Small intestine (tissue), 7 donors: ENCODE results near the gene CYP46A1. TPM values are rescaled to one million over a fixed set of nuclear protein-coding genes. Genes with fewer than 3 reads are reported as not detected.
"Not testable (repeated sequence)": the region's sequence is repeated elsewhere in the genome, so short reads cannot be mapped to it uniquely, and the experiment has no call there.

Source experiments
- DNase-seq, 2 donors: peaks; one replicate each; pipeline versions ENCODE4 v3.0.0 to v3.0.0-alpha.2; 2013
- FAIRE-seq: peaks from 2 replicates; lab custom pipeline; 2012; peaks lifted over from hg19 to GRCh38; lab: Jason Lieb, UNC
- H3K27ac ChIP-seq, 3 donors: one replicate each; pipeline ENCODE4 v1.5.1; 2013; ENCODE audit warnings: low read length in 2 of 3, mild to moderate bottlenecking in 2 of 3, control low read depth in 1 of 3, inconsistent platforms in 1 of 3, low read depth in 1 of 3, moderate library complexity in 1 of 3
- H3K27me3 ChIP-seq, 3 donors: one replicate each; pipeline ENCODE4 v1.6.1; 2013; ENCODE audit warnings: low read length in 3 of 3, inconsistent platforms in 1 of 3; ENCODE audit not compliant: control insufficient read depth in 3 of 3, insufficient read depth in 3 of 3
- H3K36me3 ChIP-seq, 3 donors: one replicate each; pipeline ENCODE4 v1.6.1; 2013; ENCODE audit warnings: low read length in 3 of 3, inconsistent platforms in 1 of 3, low read depth in 1 of 3, mild to moderate bottlenecking in 1 of 3, moderate library complexity in 1 of 3; ENCODE audit not compliant: control insufficient read depth in 3 of 3, insufficient read depth in 2 of 3
- H3K4me1 ChIP-seq, 3 donors: one replicate each; pipeline ENCODE4 v1.6.1; 2013; ENCODE audit warnings: low read length in 2 of 3, inconsistent platforms in 1 of 3, low read depth in 1 of 3, mild to moderate bottlenecking in 1 of 3, moderate library complexity in 1 of 3; ENCODE audit not compliant: control insufficient read depth in 3 of 3, insufficient read depth in 2 of 3
- H3K4me3 ChIP-seq, 3 donors: one replicate each; pipeline ENCODE4 v1.5.1; 2013; ENCODE audit warnings: low read length in 3 of 3, control low read depth in 1 of 3, inconsistent platforms in 1 of 3, low read depth in 1 of 3, mild to moderate bottlenecking in 1 of 3, moderate library complexity in 1 of 3
- H3K9me3 ChIP-seq, 2 donors: one replicate each; pipeline ENCODE4 v1.6.1; 2013; ENCODE audit warnings: low read depth in 1 of 2, low read length in 1 of 2; ENCODE audit not compliant: control insufficient read depth in 2 of 2, insufficient read depth in 1 of 2
- WGBS, 3 donors: extraction: QIAGEN DNeasy Blood & Tissue Kit; methylation state at CpG; one replicate each; pipeline ENCODE4 v1.1.7; 2013; 5-methylcytosine and 5-hydroxymethylcytosine counted together
- polyA plus RNA-seq, 4 donors: library from polyadenylated mRNA; stranded (reverse) in 3 of 4; unstranded in 1 of 4; fragments of 200-250 nt in 3 of 4; fragments of 120-200 nt in 1 of 4; gene quantifications; one replicate each; pipeline versions ENCODE4 v1.2.1 to v1.2.3, GENCODE V29; 2013
- donor health status: healthy with polysubstance abuse.
- donor health status: control.
- donor health status: control.
- donor health status: Bipolar disorder and iron deficiency.
- donor health status: healthy.

The CYP46A1 gene
- polyA plus RNA-seq, 4 donors: 0.64 to 0.96 TPM; not detected in 2

- H3K4me3 ChIP-seq: no peak overlapping the region
- no peaks in the 10 kb centered on the region for H3K9me3 ChIP-seq
- FAIRE-seq (no peak), DNase-seq (no peak)
- peak overlapping the region in 1 of 3 donors; percentile 59 for H3K27ac ChIP-seq
- no peaks in the 10 kb centered on the region for H3K36me3 ChIP-seq
- 89 to 93% (median 91%) methylated on average over 21 of the region's 21 CpGs for WGBS, 3 donors
- no peaks in the 10 kb centered on the region for H3K27me3 ChIP-seq
- peaks cover 0 to 31% (median 3%) of the 10 kb centered on the region in 3 donors for H3K4me1 ChIP-seq
These were observed 72.7 kb downstream of the CYP46A1 start for GRCh38 chr14:99756796-99757195.

GRCh38 chr14:99757331-99758070 lies 73.4 kb downstream of the CYP46A1 start:
- 66 to 76% (median 69%) methylated on average over 12 of the region's 12 CpGs for WGBS, 3 donors
- Histone ChIP-seq H3K27me3 (no peaks in the 10 kb centered on the region), H3K4me3 (no peak overlapping the region), H3K9me3 (no peaks in the 10 kb centered on the region), H3K36me3 (no peaks in the 10 kb centered on the region), H3K27ac (peak overlapping the region in 1 of 3 donors; percentile 46), H3K4me1 (peaks cover 0 to 29% (median 2%) of the 10 kb centered on the region in 3 donors)
- no peak for DNase-seq
- no peak for FAIRE-seq

GRCh38 chr14:99758121-99758821 lies 74.2 kb downstream of the CYP46A1 start:
- FAIRE-seq (no peak), DNase-seq (no peak)
- H3K36me3 ChIP-seq: no peaks in the 10 kb centered on the region
- WGBS, 3 donors: 58 to 64% (median 64%) methylated on average over 11 of the region's 11 CpGs
- H3K27me3 ChIP-seq: no peaks in the 10 kb centered on the region
- peak overlapping the region in 1 of 3 donors; percentile 46 for H3K27ac ChIP-seq
- no peak overlapping the region for H3K4me3 ChIP-seq
- H3K4me1 ChIP-seq: peaks cover 0 to 23% (median 0%) of the 10 kb centered on the region in 3 donors
- no peaks in the 10 kb centered on the region for H3K9me3 ChIP-seq

- Histone ChIP-seq H3K27me3 (no peaks in the 10 kb centered on the region), H3K9me3 (no peaks in the 10 kb centered on the region), H3K4me1 (peaks cover 0 to 20% (median 0%) of the 10 kb centered on the region in 3 donors), H3K27ac (no peak overlapping the region), H3K4me3 (no peak overlapping the region), H3K36me3 (no peaks in the 10 kb centered on the region)
- no peak for FAIRE-seq
- WGBS, 3 donors: 81 to 85% (median 81%) methylated on average over 7 of the region's 7 CpGs
- no peak for DNase-seq
These were observed 74.9 kb downstream of the CYP46A1 start for GRCh38 chr14:99758872-99759545.

GRCh38 chr14:99759546-99759925 lies 75.4 kb downstream of the CYP46A1 start:
- Histone ChIP-seq H3K36me3 (no peaks in the 10 kb centered on the region), H3K9me3 (no peaks in the 10 kb centered on the region), H3K4me1 (peaks cover 0 to 15% (median 0%) of the 10 kb centered on the region in 3 donors), H3K4me3 (no peak overlapping the region), H3K27me3 (no peaks in the 10 kb centered on the region), H3K27ac (no peak overlapping the region)
- DNase-seq (no peak), FAIRE-seq (no peak)
- 72 to 87% (median 82%) methylated on average over 9 of the region's 9 CpGs for WGBS, 3 donors

- Histone ChIP-seq H3K27me3 (no peaks in the 10 kb centered on the region), H3K36me3 (no peaks in the 10 kb centered on the region), H3K4me3 (no peak overlapping the region), H3K27ac (no peak overlapping the region), H3K4me1 (peaks cover 0 to 8% (median 0%) of the 10 kb centered on the region in 3 donors), H3K9me3 (no peaks in the 10 kb centered on the region)
- 77 to 84% (median 78%) methylated on average over 5 of the region's 5 CpGs for WGBS, 3 donors
- FAIRE-seq (no peak), DNase-seq (no peak)
These were observed 76.7 kb downstream of the CYP46A1 start for GRCh38 chr14:99760817-99761216.

GRCh38 chr14:99762911-99763310 lies 78.8 kb downstream of the CYP46A1 start:
- not testable (repeated sequence) for H3K27ac ChIP-seq, H3K9me3 ChIP-seq, DNase-seq, H3K36me3 ChIP-seq, H3K27me3 ChIP-seq, H3K4me3 ChIP-seq, FAIRE-seq, H3K4me1 ChIP-seq
- WGBS, 3 donors: 69 to 84% (median 72%) methylated on average over 4 of the region's 4 CpGs

- DNase-seq (no peak), FAIRE-seq (no peak)
- Histone ChIP-seq H3K4me3 (no peak overlapping the region), H3K27me3 (peaks cover 0 to 3% (median 0%) of the 10 kb centered on the region in 3 donors), H3K27ac (no peak overlapping the region), H3K9me3 (no peaks in the 10 kb centered on the region), H3K4me1 (peaks cover 0 to 4% (median 0%) of the 10 kb centered on the region in 3 donors), H3K36me3 (no peaks in the 10 kb centered on the region)
- 72 to 87% (median 79%) methylated on average over 13 of the region's 13 CpGs for WGBS, 3 donors
These were observed 79.6 kb downstream of the CYP46A1 start for GRCh38 chr14:99763527-99764221.
